MCF 10A (cell line): ENCODE results near the gene VPREB3. TPM values are rescaled to one million over a fixed set of nuclear protein-coding genes. Genes with fewer than 3 reads are reported as not detected.

Source experiments
- BruUV-seq: library from RNA; stranded (reverse); fragments of 400-500 nt; replicated peaks from 2 replicates; lab custom pipeline; 2021; lab: Mats Ljungman, UMichigan
- CTCF ChIA-PET: fragments of 300-600 bp; sonication (Branson Sonifier 250); formaldehyde crosslinking; extraction: SDS; loops from one replicate; lab custom pipeline; 2021; ENCODE audit warnings: antibody characterized with exemption, inconsistent platforms; lab: Yijun Ruan, JAX
- POLR2A ChIA-PET: fragments of 300-600, 350-650 bp; sonication (Branson Sonifier 250); formaldehyde crosslinking; extraction: SDS; loops from one replicate; lab custom pipeline; 2020; ENCODE audit warnings: antibody characterized with exemption, inconsistent platforms; lab: Yijun Ruan, JAX
- DNase-seq: peaks from one replicate; pipeline ENCODE4 v3.0.0-alpha.2; 2018; ENCODE audit not compliant: unreplicated experiment
- H3K27ac Mint-ChIP-seq: one replicate; pipeline ENCODE4 v1.8.0; 2022; ENCODE audit warnings: mild to moderate bottlenecking, low read depth, mixed read lengths; ENCODE audit not compliant: unreplicated experiment
- H3K27me3 Mint-ChIP-seq: one replicate; pipeline ENCODE4 v1.8.0; 2022; ENCODE audit warnings: mixed read lengths; ENCODE audit not compliant: insufficient read depth, unreplicated experiment
- H3K36me3 Mint-ChIP-seq: one replicate; pipeline ENCODE4 v1.8.0; 2022; ENCODE audit warnings: mild to moderate bottlenecking, moderate library complexity, mixed read lengths; ENCODE audit not compliant: insufficient read depth, unreplicated experiment
- H3K4me1 Mint-ChIP-seq: one replicate; pipeline ENCODE4 v1.8.0; 2022; ENCODE audit warnings: mixed read lengths; ENCODE audit not compliant: insufficient read depth, unreplicated experiment
- H3K4me3 Mint-ChIP-seq: one replicate; pipeline ENCODE4 v1.8.0; 2022; ENCODE audit warnings: mild to moderate bottlenecking, moderate library complexity, mixed read lengths; ENCODE audit not compliant: unreplicated experiment
- H3K9me3 Mint-ChIP-seq: one replicate; pipeline ENCODE4 v1.8.0; 2022; ENCODE audit warnings: mixed read lengths; ENCODE audit not compliant: unreplicated experiment
- CTCF ChIP-seq: fragments of 200-600 bp; IDR thresholded peaks from one replicate; pipeline ENCODE4 v1.8.0; 2022; ENCODE audit warnings: antibody characterized with exemption, mild to moderate bottlenecking; ENCODE audit not compliant: unreplicated experiment
- intact Hi-C: fragments of 100-400 bp; cut with micrococcal nuclease; formaldehyde crosslinking; loops from 2 replicates; pipeline ENCODE4 v1.14.1; 2022
- total RNA-seq: library from RNA; stranded (reverse); gene quantifications from 2 replicates; pipeline ENCODE4 v1.2.3, GENCODE V29; 2022

VPREB3 gene
- total RNA-seq, 1 experiment from 2014 or later: not detected

- Mint-ChIP-seq H3K36me3 (no peaks in the 10 kb centered on the region), H3K9me3 (no peaks in the 10 kb centered on the region), H3K4me1 (no peaks in the 10 kb centered on the region), H3K4me3 (no peak overlapping the region), H3K27me3 (no peaks in the 10 kb centered on the region), H3K27ac (no peak overlapping the region)
- no peak for TF ChIP-seq CTCF
- BruUV-seq: no TSS peak
- intact Hi-C loops: no loop called here
- ChIA-PET POLR2A (interaction anchor here (0.7 kb wide), 1 partner anchor 22 kb away, joined by 3 read pairs; no protein-coding TSS in a partner anchor), CTCF (interaction anchor here (0.6 to 2.1 kb wide), 6 partner anchors 13 to 1564 kb away, joined by 3 to 12 read pairs (median 3); no protein-coding TSS in a partner anchor)
- DNase-seq: no peak
These were observed 5.3 kb upstream of the VPREB3 start for GRCh38 chr22:23759566-23759965.

- no peak overlapping the region for H3K4me3 Mint-ChIP-seq
- no peaks in the 10 kb centered on the region for H3K4me1 Mint-ChIP-seq
- CTCF ChIA-PET: no interaction called here
- intact Hi-C loops: no loop called here
- no peak for DNase-seq
- no peaks in the 10 kb centered on the region for H3K36me3 Mint-ChIP-seq
- no peak overlapping the region for H3K27ac Mint-ChIP-seq
- POLR2A ChIA-PET: no interaction called here
- no TSS peak for BruUV-seq
- no peaks in the 10 kb centered on the region for H3K9me3 Mint-ChIP-seq
- no peak for TF ChIP-seq CTCF
- no peaks in the 10 kb centered on the region for H3K27me3 Mint-ChIP-seq
These were observed 2.7 kb upstream of the VPREB3 start for GRCh38 chr22:23756891-23757290.

GRCh38 chr22:23755711-23756110 is 1.5 kb upstream of the VPREB3 start:
- no peaks in the 10 kb centered on the region for H3K27me3 Mint-ChIP-seq
- BruUV-seq: no TSS peak
- ChIA-PET CTCF (interaction anchor here (1.6 to 1.8 kb wide), 2 partner anchors 12 to 94 kb away, joined by 4 to 6 read pairs; partner anchors contain the start of gene CHCHD10), POLR2A (interaction anchor here (1.1 kb wide), 1 partner anchor 102 kb away, joined by 3 read pairs; the partner anchor contains the start of gene SLC2A11)
- no peaks in the 10 kb centered on the region for H3K36me3 Mint-ChIP-seq
- no peak overlapping the region for H3K27ac Mint-ChIP-seq
- H3K9me3 Mint-ChIP-seq: no peaks in the 10 kb centered on the region
- no peaks in the 10 kb centered on the region for H3K4me1 Mint-ChIP-seq
- no peak for DNase-seq
- H3K4me3 Mint-ChIP-seq: no peak overlapping the region
- TF ChIP-seq CTCF: no peak
- intact Hi-C loops: no loop called here

GRCh38 chr22:23754980-23755636 is 883 bp upstream of the VPREB3 start:
- Mint-ChIP-seq H3K27ac (no peak overlapping the region), H3K4me1 (peaks cover 6% of the 10 kb centered on the region), H3K36me3 (no peaks in the 10 kb centered on the region), H3K27me3 (no peaks in the 10 kb centered on the region), H3K4me3 (no peak overlapping the region), H3K9me3 (no peaks in the 10 kb centered on the region)
- ChIA-PET CTCF (interaction anchor here (1.0 to 1.8 kb wide), 3 partner anchors 12 to 95 kb away, joined by 3 to 6 read pairs (median 4); partner anchors contain the start of gene CHCHD10), POLR2A (interaction anchor here (1.1 kb wide), 1 partner anchor 102 kb away, joined by 3 read pairs; the partner anchor contains the start of gene SLC2A11)
- no TSS peak for BruUV-seq
- intact Hi-C loops: no loop called here
- DNase-seq: no peak
- TF ChIP-seq CTCF: no peak
